OCI-LY1 (cell line): ENCODE results near the gene HNRNPAB.
A peak's percentile ranks its signal among the peaks of the same experiment; 100 is the strongest.

Experiments used
- H2AFZ ChIP-seq: fragments of 200-600 bp; sonication (generic), shearing (Covaris generic); 2 replicates; pipeline ENCODE4 v1.6.0; 2014; ENCODE audit warnings: antibody characterized with exemption, mild to moderate bottlenecking, low read length
- H3F3A ChIP-seq: fragments of 200-600 bp; sonication (generic), shearing (Covaris generic); 2 replicates; pipeline ENCODE4 v1.6.0; 2014; ENCODE audit warnings: mild to moderate bottlenecking, antibody characterized with exemption, low read length, moderate library complexity; ENCODE audit not compliant: insufficient read depth
- H3K27ac ChIP-seq: fragments of 200-600 bp; sonication (generic); 2 replicates; pipeline ENCODE4 v1.5.1; 2014; ENCODE audit warnings: low read length, mixed run types, mild to moderate bottlenecking, low read depth; ENCODE audit not compliant: poor library complexity, severe bottlenecking
- H3K27me3 ChIP-seq: fragments of 200-600 bp; sonication (generic); 2 replicates; pipeline ENCODE4 v1.6.0; 2014; ENCODE audit warnings: antibody characterized with exemption, mild to moderate bottlenecking, low read length, moderate library complexity; ENCODE audit not compliant: insufficient read depth
- H3K36me3 ChIP-seq: fragments of 200-600 bp; sonication (generic); 2 replicates; pipeline ENCODE4 v1.6.1; 2014; ENCODE audit warnings: mild to moderate bottlenecking, antibody characterized with exemption, low read length, moderate library complexity, mixed read lengths; ENCODE audit not compliant: insufficient read depth
- H3K4me1 ChIP-seq: fragments of 200-600 bp; sonication (generic); 2 replicates; pipeline ENCODE4 v1.5.1; 2014; ENCODE audit warnings: mild to moderate bottlenecking, low read length, moderate library complexity; ENCODE audit not compliant: insufficient read depth, severe bottlenecking
- H3K4me2 ChIP-seq: fragments of 200-600 bp; sonication (generic), shearing (Covaris generic); 2 replicates; pipeline ENCODE4 v1.6.1; 2014; ENCODE audit warnings: low read length
- H3K4me3 ChIP-seq: fragments of 200-600 bp; sonication (generic); 2 replicates; pipeline ENCODE4 v1.5.1; 2014; ENCODE audit warnings: low read length, low read depth, mild to moderate bottlenecking, mixed read lengths; ENCODE audit not compliant: poor library complexity, severe bottlenecking
- H3K79me2 ChIP-seq: fragments of 200-600 bp; shearing (Covaris generic); 2 replicates; pipeline ENCODE4 v1.6.1; 2016; ENCODE audit warnings: mixed run types, low read length, mixed read lengths; ENCODE audit not compliant: insufficient read depth
- H3K9ac ChIP-seq: fragments of 200-600 bp; sonication (generic), shearing (Covaris generic); 2 replicates; pipeline ENCODE4 v1.6.1; 2014; ENCODE audit warnings: mild to moderate bottlenecking, low read length, mixed read lengths
- H3K9me2 ChIP-seq: fragments of 200-600 bp; sonication (generic), shearing (Covaris generic); 2 replicates; pipeline ENCODE4 v1.6.1; 2014; ENCODE audit warnings: low read depth, mild to moderate bottlenecking, low read length, mixed read lengths
- H3K9me3 ChIP-seq: fragments of 200-600 bp; shearing (Covaris generic); 2 replicates; pipeline ENCODE4 v1.6.1; 2014; ENCODE audit warnings: low read length, mixed read lengths
- H4K20me1 ChIP-seq: fragments of 200-600 bp; sonication (generic), shearing (Covaris generic); 2 replicates; pipeline ENCODE4 v1.6.0; 2016; ENCODE audit warnings: mild to moderate bottlenecking, low read length; ENCODE audit not compliant: insufficient read depth
- CTCF ChIP-seq: fragments of 200-600 bp; sonication (generic), shearing (Covaris generic); IDR thresholded peaks from 2 replicates; pipeline ENCODE4 v1.5.1; 2017; ENCODE audit warnings: mild to moderate bottlenecking, antibody characterized with exemption, low read length, moderate library complexity, mixed read lengths
- EZH2 ChIP-seq: fragments of 200-600 bp; sonication (generic), shearing (Covaris generic); IDR thresholded peaks from 2 replicates; pipeline ENCODE4 v1.8.0; 2017; ENCODE audit warnings: borderline replicate concordance, mixed run types, mild to moderate bottlenecking, antibody characterized with exemption, low read length, moderate library complexity, mixed read lengths

The HNRNPAB gene

GRCh38 chr5:178211095-178212048 is 7.0 kb downstream of the HNRNPAB start:
- Histone ChIP-seq H3K27me3 (no peaks in the 10 kb centered on the region), H3K79me2 (peaks cover 22% of the 10 kb centered on the region), H3K9ac (no peak overlapping the region), H2AFZ (no peak overlapping the region), H3F3A (0 out of 2 replicates have a peak, but pooled peaks cover 10% of the 10 kb centered on the region), H3K4me1 (peaks cover 38% of the 10 kb centered on the region), H3K9me2 (no peaks in the 10 kb centered on the region), H3K9me3 (no peaks in the 10 kb centered on the region), H3K4me2 (no peak overlapping the region), H3K4me3 (no peak overlapping the region), H4K20me1 (no peaks in the 10 kb centered on the region), H3K27ac (no peak overlapping the region), H3K36me3 (peaks cover 99% of the 10 kb centered on the region)
- no peak for TF ChIP-seq EZH2

DNA sequence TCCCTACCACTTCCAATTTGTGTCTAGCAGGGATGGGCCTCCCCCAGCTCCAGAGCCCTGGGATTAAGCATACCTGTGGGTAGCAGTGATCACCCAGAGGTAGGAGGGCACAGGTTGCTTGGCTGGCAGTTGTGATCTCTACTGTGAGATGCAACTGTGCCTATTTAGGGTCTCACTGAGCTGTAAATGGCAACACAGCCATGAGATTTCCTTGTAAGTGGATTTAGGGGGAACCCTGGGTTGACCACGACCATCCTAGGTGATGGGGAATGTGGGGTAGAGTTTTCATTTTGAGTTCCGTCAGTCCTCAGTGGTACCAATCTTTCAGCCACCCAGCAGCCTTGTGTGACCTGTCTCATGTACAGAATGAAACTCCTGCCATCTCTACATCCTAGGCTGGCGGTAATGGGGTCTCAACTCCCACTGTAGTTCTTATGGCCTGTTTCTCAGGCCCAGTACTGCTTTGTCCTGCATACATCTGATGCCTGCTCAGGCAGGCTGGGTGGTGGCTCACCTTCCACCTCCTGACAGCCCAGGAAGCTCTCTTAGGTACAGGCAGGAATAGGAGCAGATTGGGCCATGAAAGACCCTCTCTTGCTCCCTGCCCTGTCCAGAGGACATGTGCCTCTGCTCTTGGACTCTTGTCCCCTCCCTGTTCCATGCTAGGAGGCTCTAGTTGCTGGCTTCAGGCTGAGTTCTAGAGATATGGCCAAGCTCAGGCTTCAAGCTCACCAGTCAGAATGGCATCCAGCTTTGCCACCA is 8.1 kb downstream of the HNRNPAB start:
- Histone ChIP-seq H3K4me3 (no peak overlapping the region), H3K4me2 (no peak overlapping the region), H3K9ac (no peak overlapping the region), H3K27ac (peak overlapping the region; percentile 53), H2AFZ (no peak overlapping the region), H3K9me2 (no peaks in the 10 kb centered on the region), H4K20me1 (no peaks in the 10 kb centered on the region), H3K36me3 (peaks cover 99% of the 10 kb centered on the region), H3F3A (0 out of 2 replicates have a peak, but pooled peaks cover 10% of the 10 kb centered on the region), H3K4me1 (peaks cover 32% of the 10 kb centered on the region), H3K79me2 (peaks cover 12% of the 10 kb centered on the region), H3K27me3 (no peaks in the 10 kb centered on the region), H3K9me3 (no peaks in the 10 kb centered on the region)
- TF ChIP-seq CTCF = no peak
- no peak for TF ChIP-seq EZH2

GRCh38 chr5:178213003-178213461 is 8.7 kb downstream of the HNRNPAB start:
- Histone ChIP-seq H3K9me2 (no peaks in the 10 kb centered on the region), H3K4me2 (no peak overlapping the region), H3K9ac (no peak overlapping the region), H4K20me1 (no peaks in the 10 kb centered on the region), H3K9me3 (no peaks in the 10 kb centered on the region), H3K79me2 (peaks cover 5% of the 10 kb centered on the region; the same call in 1 of the 2 replicates), H3F3A (0 out of 2 replicates have a peak, but pooled peaks cover 10% of the 10 kb centered on the region), H3K4me1 (peaks cover 26% of the 10 kb centered on the region), H3K36me3 (peaks cover 93% of the 10 kb centered on the region), H3K27ac (peak overlapping the region; percentile 53), H2AFZ (no peak overlapping the region), H3K4me3 (no peak overlapping the region), H3K27me3 (no peaks in the 10 kb centered on the region)
- TF ChIP-seq CTCF = no peak
- TF ChIP-seq EZH2 = no peak
